Right lobe of liver (tissue), 6 donors: ENCODE data around the gene AIF1L. TPM values are rescaled to one million over a fixed set of nuclear protein-coding genes. Genes with fewer than 3 reads are reported as not detected.
"Not testable (repeated sequence)": the region's sequence is repeated elsewhere in the genome, so short reads cannot be mapped to it uniquely, and the experiment has no call there.

Source experiments
- ATAC-seq, 4 donors: fragments of 200-7000 bp; cut with Tn5 transposase; one replicate each; pipeline ENCODE4 v1.9.1; 2020; ENCODE audit warnings: mild to moderate bottlenecking in 4 of 4, moderate library complexity in 4 of 4
- DNase-seq, 3 donors: peaks; one replicate each; pipeline ENCODE4 v3.0.0-alpha.2; 2020
- H3K27ac ChIP-seq, 3 donors: fragments of 200-600 bp; one replicate each; pipeline ENCODE4 v1.8.0; 2022
- H3K27me3 ChIP-seq, 2 donors: fragments of 200-600 bp; one replicate each; pipeline ENCODE4 v1.8.0; 2022
- H3K36me3 ChIP-seq, 4 donors: fragments of 200-600 bp; sonication (generic) in 1 of 4; one replicate each; pipeline versions ENCODE4 v1.5.1 to v1.8.0; 2017 to 2022; ENCODE audit warnings: control low read depth in 1 of 4
- H3K4me1 ChIP-seq, 4 donors: fragments of 200-600 bp; sonication (generic) in 1 of 4; one replicate each; pipeline versions ENCODE4 v1.5.1 to v1.8.0; 2017 to 2022; ENCODE audit warnings: control low read depth in 1 of 4
- H3K4me3 ChIP-seq, 3 donors: fragments of 200-600 bp; one replicate each; pipeline ENCODE4 v1.8.0; 2022
- H3K9me3 ChIP-seq, 4 donors: fragments of 200-600 bp; sonication (generic) in 1 of 4; one replicate each; pipeline versions ENCODE4 v1.5.1 to v1.8.0; 2017 to 2022; ENCODE audit warnings: control low read depth in 1 of 4
- CTCF ChIP-seq, 4 donors: fragments of 200-600 bp in 3 of 4; fragments of 450-650 bp in 1 of 4; IDR thresholded peaks; one replicate each; pipeline versions ENCODE4 v1.5.1 to v1.8.0; 2016 to 2022; ENCODE audit warnings: antibody characterized with exemption in 4 of 4, mild to moderate bottlenecking in 2 of 4
- POLR2A ChIP-seq: fragments of 450-650 bp; IDR thresholded peaks from one replicate; pipeline ENCODE4 v1.6.1; 2017; ENCODE audit warnings: antibody characterized with exemption, mild to moderate bottlenecking
- WGBS: methylation state at CpG from one replicate; pipeline ENCODE4 v1.1.6; 2018; ENCODE audit warnings: low coverage, low lambda C conversion rate; ENCODE audit not compliant: insufficient coverage; ENCODE audit errors: missing lambda C conversion rate; 5-methylcytosine and 5-hydroxymethylcytosine counted together
- intact Hi-C, 2 donors: fragments of 100-400 bp; cut with DNase I; formaldehyde crosslinking; loops; one replicate each; pipeline versions ENCODE4 v1.11.2 to v1.14.1; 2022
- total RNA-seq, 6 experiments: library from RNA; depleted of rRNA in 2 of 6; stranded (reverse); fragments of >200 nt in 2 of 6; fragmentation: NEBNext Ultra II Directional in 3 of 6; extraction: Animal tissue kit (Norgen Biotek cat#: 25700) in 3 of 6; gene quantifications; one replicate each; pipeline versions ENCODE4 v1.1.0 to v1.2.4, GENCODE V29; 2016 to 2023
- donor health status: DM: no; HTN: yes; CAD: no.
- donor health status: DM: no; HTN: no; CAD: no.
- donor health status: DM: no; HTN: no; CAD: no.
- donor health status: DM: no; HTN: yes; CAD: no.
- donor health status: DM: no; HTN: yes; CAD: no.

AIF1L gene
- total RNA-seq, 6 experiments from 2014 or later: 0.33 to 1.4 (median 0.49) TPM

- peak in 1 of 3 donors; percentile 44 for DNase-seq
- H3K4me1 ChIP-seq: no peaks in the 10 kb centered on the region
- no peaks in the 10 kb centered on the region for H3K27me3 ChIP-seq
- TF ChIP-seq POLR2A (no peak), CTCF (IDR thresholded peaks at IDR 0.05) (no peak)
- H3K27ac ChIP-seq: no peak overlapping the region
- H3K4me3 ChIP-seq: no peak overlapping the region
- no peaks in the 10 kb centered on the region for H3K36me3 ChIP-seq
- WGBS: 60% methylated on average over 3 of the region's 25 CpGs
- H3K9me3 ChIP-seq: no peaks in the 10 kb centered on the region
- ATAC-seq: peak in 1 of 4 donors; percentile 28
- intact Hi-C loops: no loop called here
Measured at GRCh38 chr9:131111854-131112311, 15.6 kb downstream of the AIF1L start.

- Histone ChIP-seq H3K4me3 (no peak overlapping the region), H3K27me3 (no peaks in the 10 kb centered on the region), H3K27ac (no peak overlapping the region), H3K9me3 (no peaks in the 10 kb centered on the region), H3K4me1 (no peaks in the 10 kb centered on the region), H3K36me3 (no peaks in the 10 kb centered on the region)
- TF ChIP-seq POLR2A (no peak), CTCF (IDR thresholded peaks at IDR 0.05) (no peak)
- intact Hi-C loops: no loop called here
- no peak for ATAC-seq
- peak in 1 of 3 donors; percentile 23 for DNase-seq
- WGBS: 77% methylated on average over 13 of the region's 23 CpGs
Measured at GRCh38 chr9:131112374-131113154, 16.2 kb downstream of the AIF1L start.

GRCh38 chr9:131113655-131114054 is 17.3 kb downstream of the AIF1L start:
- intact Hi-C loops: no loop called here
- WGBS: 93% methylated on average over 2 of the region's 8 CpGs

GRCh38 chr9:131114084-131114535 is 17.8 kb downstream of the AIF1L start:
- DNase-seq: peak in 1 of 3 donors; percentile 20
- intact Hi-C loops: no loop called here

More at GRCh38 chr9:131113655-131114054, 17.3 kb downstream of the AIF1L start:
- H3K9me3 ChIP-seq: no peaks in the 10 kb centered on the region
- no peak overlapping the region for H3K27ac ChIP-seq
- H3K4me3 ChIP-seq: no peak overlapping the region
- DNase-seq (peak in 1 of 3 donors; percentile 29), ATAC-seq (no peak)
- no peaks in the 10 kb centered on the region for H3K4me1 ChIP-seq
- no peaks in the 10 kb centered on the region for H3K27me3 ChIP-seq
- TF ChIP-seq CTCF (IDR thresholded peaks at IDR 0.05) (no peak), POLR2A (no peak)
- H3K36me3 ChIP-seq: no peaks in the 10 kb centered on the region

GRCh38 chr9:131115360-131115742 is 19.0 kb downstream of the AIF1L start:
- 85% methylated on average over 4 of the region's 6 CpGs for WGBS
- H3K4me3 ChIP-seq, ATAC-seq, H3K9me3 ChIP-seq, H3K27me3 ChIP-seq, H3K27ac ChIP-seq, intact Hi-C loops, H3K36me3 ChIP-seq, H3K4me1 ChIP-seq: not testable (repeated sequence)
- peak in 1 of 3 donors; percentile 1 for DNase-seq

More at GRCh38 chr9:131114084-131114535, 17.8 kb downstream of the AIF1L start:
- no peak overlapping the region for H3K27ac ChIP-seq
- no peak for ATAC-seq
- H3K4me3 ChIP-seq: no peak overlapping the region
- no peaks in the 10 kb centered on the region for H3K36me3 ChIP-seq
- TF ChIP-seq CTCF (IDR thresholded peaks at IDR 0.05) (no peak), POLR2A (no peak)
- H3K4me1 ChIP-seq: no peaks in the 10 kb centered on the region
- no peaks in the 10 kb centered on the region for H3K9me3 ChIP-seq
- no peaks in the 10 kb centered on the region for H3K27me3 ChIP-seq
- 82% methylated on average over 4 of the region's 8 CpGs for WGBS
